Effector memory CD8-positive, alpha-beta T cell (primary cell): ENCODE data around the gene DBNL.

Experiments used
- ATAC-seq: fragments of 150-1000 bp; cut with Tn5 transposase; replicated peaks from 2 replicates; pipeline ENCODE4 v1.10.0; 2021; ENCODE audit warnings: mild to moderate bottlenecking, moderate library complexity
- DNase-seq, 3 experiments: peaks; one replicate each; pipeline ENCODE4 v3.0.0; 2021
- H3K27ac Mint-ChIP-seq, 2 donors: one replicate each; pipeline ENCODE4 v1.8.0; 2022; ENCODE audit warnings: mild to moderate bottlenecking in 2 of 2, mixed read lengths in 2 of 2, moderate library complexity in 2 of 2
- H3K27me3 Mint-ChIP-seq, 2 donors: one replicate each; pipeline ENCODE4 v1.8.0; 2022; ENCODE audit warnings: mixed read lengths in 2 of 2
- H3K36me3 Mint-ChIP-seq: one replicate; pipeline ENCODE4 v1.8.0; 2022; ENCODE audit warnings: mild to moderate bottlenecking, moderate library complexity, mixed read lengths; ENCODE audit not compliant: insufficient read depth
- H3K4me1 Mint-ChIP-seq, 2 donors: one replicate each; pipeline ENCODE4 v1.8.0; 2022; ENCODE audit warnings: low read depth in 2 of 2, mixed read lengths in 2 of 2
- H3K4me3 Mint-ChIP-seq, 2 donors: one replicate each; pipeline ENCODE4 v1.8.0; 2022; ENCODE audit warnings: mild to moderate bottlenecking in 2 of 2, mixed read lengths in 2 of 2, moderate library complexity in 2 of 2
- H3K9me3 Mint-ChIP-seq, 2 donors: one replicate each; pipeline ENCODE4 v1.8.0; 2022; ENCODE audit warnings: mixed read lengths in 2 of 2

The DBNL gene

GRCh38 chr7:44050121-44050914 lies 5.8 kb downstream of the DBNL start:
- Mint-ChIP-seq H3K9me3 (no peaks in the 10 kb centered on the region), H3K27me3 (no peaks in the 10 kb centered on the region), H3K36me3 (peaks cover 60% of the 10 kb centered on the region), H3K27ac (peak overlapping the region in 1 of 2 donors; percentile 93), H3K4me1 (peaks cover 39 to 45% of the 10 kb centered on the region in 2 donors), H3K4me3 (no peak overlapping the region)
- DNase-seq (no peak), ATAC-seq (no peak)

- Mint-ChIP-seq H3K27ac (peak overlapping the region in 1 of 2 donors; percentile 93), H3K27me3 (no peaks in the 10 kb centered on the region), H3K36me3 (peaks cover 61% of the 10 kb centered on the region), H3K4me1 (peaks cover 35 to 38% of the 10 kb centered on the region in 2 donors), H3K4me3 (no peak overlapping the region), H3K9me3 (no peaks in the 10 kb centered on the region)
- ATAC-seq: no peak
- DNase-seq: no peak
Observed at GRCh38 chr7:44050915-44051560, 6.5 kb downstream of the DBNL start.

GRCh38 chr7:44051611-44052220 lies 7.2 kb downstream of the DBNL start:
- H3K4me1 Mint-ChIP-seq: peaks cover 30 to 33% of the 10 kb centered on the region in 2 donors
- ATAC-seq: no peak

GRCh38 chr7:44052771-44053365 lies 8.4 kb downstream of the DBNL start:
- Mint-ChIP-seq H3K9me3 (no peaks in the 10 kb centered on the region), H3K4me3 (no peak overlapping the region), H3K4me1 (peaks cover 22 to 29% of the 10 kb centered on the region in 2 donors), H3K36me3 (peaks cover 68% of the 10 kb centered on the region), H3K27me3 (no peaks in the 10 kb centered on the region), H3K27ac (peak overlapping the region in 1 of 2 donors; percentile 41)
- no peak for DNase-seq
- ATAC-seq: no peak

More at GRCh38 chr7:44051611-44052220, 7.2 kb downstream of the DBNL start:
- no peaks in the 10 kb centered on the region for H3K9me3 Mint-ChIP-seq
- H3K27ac Mint-ChIP-seq: peak overlapping the region in 1 of 2 donors; percentile 41
- DNase-seq: no peak
- no peak overlapping the region for H3K4me3 Mint-ChIP-seq
- peaks cover 61% of the 10 kb centered on the region for H3K36me3 Mint-ChIP-seq
- no peaks in the 10 kb centered on the region for H3K27me3 Mint-ChIP-seq

- H3K27me3 Mint-ChIP-seq: no peaks in the 10 kb centered on the region
- no peak for DNase-seq
- H3K36me3 Mint-ChIP-seq: peaks cover 77% of the 10 kb centered on the region
- H3K9me3 Mint-ChIP-seq: no peaks in the 10 kb centered on the region
- no peak overlapping the region for H3K4me3 Mint-ChIP-seq
- ATAC-seq: no peak
- peaks cover 17 to 20% of the 10 kb centered on the region in 2 donors for H3K4me1 Mint-ChIP-seq
- peak overlapping the region in 1 of 2 donors; percentile 65 for H3K27ac Mint-ChIP-seq
Observed at GRCh38 chr7:44056681-44057080, 12.2 kb downstream of the DBNL start.

GRCh38 chr7:44057181-44057848 lies 12.8 kb downstream of the DBNL start:
- no peak overlapping the region for H3K4me3 Mint-ChIP-seq
- peaks cover 77% of the 10 kb centered on the region for H3K36me3 Mint-ChIP-seq
- ATAC-seq: no peak
- no peaks in the 10 kb centered on the region for H3K9me3 Mint-ChIP-seq
- no peak for DNase-seq
- peaks cover 17 to 20% of the 10 kb centered on the region in 2 donors for H3K4me1 Mint-ChIP-seq
- no peaks in the 10 kb centered on the region for H3K27me3 Mint-ChIP-seq
- peak overlapping the region in 1 of 2 donors; percentile 65 for H3K27ac Mint-ChIP-seq

- DNase-seq: no peak
- H3K27ac Mint-ChIP-seq: peak overlapping the region; percentile 54 to 67
Observed at GRCh38 chr7:44057849-44058758, 13.6 kb downstream of the DBNL start.

GRCh38 chr7:44058759-44059218 lies 14.3 kb downstream of the DBNL start:
- no peak for ATAC-seq
- Mint-ChIP-seq H3K27ac (peak overlapping the region; percentile 54 to 67), H3K27me3 (no peaks in the 10 kb centered on the region), H3K9me3 (no peaks in the 10 kb centered on the region), H3K4me1 (peaks cover 13 to 16% of the 10 kb centered on the region in 2 donors), H3K36me3 (peaks cover 70% of the 10 kb centered on the region), H3K4me3 (no peak overlapping the region)
- no peak for DNase-seq

More at GRCh38 chr7:44057849-44058758, 13.6 kb downstream of the DBNL start:
- Mint-ChIP-seq H3K4me1 (peaks cover 13 to 16% of the 10 kb centered on the region in 2 donors), H3K9me3 (no peaks in the 10 kb centered on the region), H3K27me3 (no peaks in the 10 kb centered on the region), H3K4me3 (no peak overlapping the region), H3K36me3 (peaks cover 74% of the 10 kb centered on the region)
- ATAC-seq: no peak

GRCh38 chr7:44059219-44060090 lies 15.0 kb downstream of the DBNL start:
- Mint-ChIP-seq H3K4me1 (peaks cover 13 to 16% of the 10 kb centered on the region in 2 donors), H3K27ac (peak overlapping the region; percentile 54 to 79), H3K36me3 (peaks cover 66% of the 10 kb centered on the region), H3K27me3 (no peaks in the 10 kb centered on the region), H3K4me3 (no peak overlapping the region), H3K9me3 (no peaks in the 10 kb centered on the region)
- DNase-seq: no peak
- no peak for ATAC-seq

GRCh38 chr7:44060091-44060947 lies 15.8 kb downstream of the DBNL start:
- Mint-ChIP-seq H3K4me1 (peaks cover 12 to 16% of the 10 kb centered on the region in 2 donors), H3K27me3 (no peaks in the 10 kb centered on the region), H3K9me3 (no peaks in the 10 kb centered on the region), H3K36me3 (peaks cover 62% of the 10 kb centered on the region), H3K27ac (peak overlapping the region in 1 of 2 donors; percentile 79), H3K4me3 (no peak overlapping the region)
- ATAC-seq: no peak
- DNase-seq: no peak
